GM23338 (cell line): ENCODE results near the gene ABCG8. TPM values are rescaled to one million over a fixed set of nuclear protein-coding genes. Genes with fewer than 3 reads are reported as not detected.

Source experiments
- ATAC-seq: fragments of 200-7000 bp; cut with Tn5 transposase; 3 replicates; pipeline ENCODE4 v1.9.1; 2020
- DNase-seq: peaks from one replicate; pipeline ENCODE4 v3.0.0-alpha.2; 2015; ENCODE audit warnings: low spot score
- H2AFZ ChIP-seq: fragments of 200-600 bp; sonication (generic); 2 replicates; pipeline ENCODE4 v1.8.0; 2016; ENCODE audit warnings: antibody characterized with exemption, mild to moderate bottlenecking, moderate library complexity
- H3F3A ChIP-seq: fragments of 200-600 bp; sonication (generic); replicated peaks from 2 replicates; pipeline ENCODE4 v1.8.0; 2017; ENCODE audit warnings: antibody characterized with exemption, mixed run types, low read depth
- H3K27ac ChIP-seq: fragments of 200-600 bp; sonication (generic); 2 replicates; pipeline ENCODE4 v1.6.1; 2016; ENCODE audit warnings: low read depth
- H3K27me3 ChIP-seq: fragments of 200-600 bp; sonication (generic); 2 replicates; pipeline ENCODE4 v1.8.0; 2016; ENCODE audit warnings: mild to moderate bottlenecking, mixed run types, moderate library complexity; ENCODE audit not compliant: insufficient read depth
- H3K36me3 ChIP-seq: fragments of 200-600 bp; sonication (generic); 2 replicates; pipeline ENCODE4 v1.8.0; 2016; ENCODE audit warnings: mild to moderate bottlenecking; ENCODE audit not compliant: insufficient read depth
- H3K4me1 ChIP-seq: fragments of 200-600 bp; sonication (generic); 2 replicates; pipeline ENCODE4 v1.8.0; 2016; ENCODE audit warnings: mild to moderate bottlenecking, moderate library complexity; ENCODE audit not compliant: insufficient read depth
- H3K4me2 ChIP-seq: fragments of 200-600 bp; sonication (generic); 2 replicates; pipeline ENCODE4 v1.7.1; 2017; ENCODE audit warnings: mixed run types
- H3K4me3 ChIP-seq: fragments of 200-600 bp; sonication (generic); 2 replicates; pipeline ENCODE4 v1.6.1; 2016; ENCODE audit warnings: mixed run types
- H3K79me2 ChIP-seq: fragments of 200-600 bp; sonication (generic); replicated peaks from 2 replicates; pipeline ENCODE4 v1.8.0; 2017; ENCODE audit warnings: mild to moderate bottlenecking; ENCODE audit not compliant: insufficient read depth
- H3K9me2 ChIP-seq: fragments of 200-600 bp; sonication (generic); 2 replicates; pipeline ENCODE4 v1.8.0; 2017; ENCODE audit not compliant: insufficient read depth
- H4K20me1 ChIP-seq: fragments of 200-600 bp; sonication (generic); replicated peaks from 2 replicates; pipeline ENCODE4 v1.8.0; 2017; ENCODE audit warnings: mild to moderate bottlenecking; ENCODE audit not compliant: insufficient read depth
- H3K27ac Mint-ChIP-seq: 2 replicates; pipeline ENCODE4 v1.8.0; 2020; ENCODE audit warnings: inconsistent platforms, mild to moderate bottlenecking, moderate library complexity, mixed read lengths
- H3K27me3 Mint-ChIP-seq: 3 replicates; pipeline ENCODE4 v1.8.0; 2022; ENCODE audit warnings: low read depth, mild to moderate bottlenecking, moderate library complexity, mixed read lengths, inconsistent platforms; ENCODE audit not compliant: insufficient read depth, poor library complexity
- H3K36me3 Mint-ChIP-seq: 3 replicates; pipeline ENCODE4 v1.8.0; 2021; ENCODE audit warnings: low read depth, mild to moderate bottlenecking, inconsistent platforms, moderate library complexity, mixed read lengths
- H3K4me1 Mint-ChIP-seq: 3 replicates; pipeline ENCODE4 v1.8.0; 2020; ENCODE audit warnings: mild to moderate bottlenecking, inconsistent platforms, mixed read lengths
- H3K4me3 Mint-ChIP-seq: 3 replicates; pipeline ENCODE4 v1.8.0; 2021; ENCODE audit warnings: moderate library complexity, mild to moderate bottlenecking, inconsistent platforms, mixed read lengths
- H3K9me3 Mint-ChIP-seq: 3 replicates; pipeline ENCODE4 v1.8.0; 2020; ENCODE audit warnings: moderate library complexity, mild to moderate bottlenecking, inconsistent platforms, mixed read lengths
- CREB1 ChIP-seq: fragments of 250-450 bp; sonication (Bioruptor Pico); IDR thresholded peaks from 2 replicates; pipeline ENCODE4 v1.5.0; 2020; ENCODE audit warnings: low read depth, mild to moderate bottlenecking, moderate library complexity
- CTCF ChIP-seq, 2 experiments: fragments of 200-600 bp in 1 of 2; sonication (generic) in 1 of 2; conservative IDR thresholded peaks; 2 replicates each; pipeline versions ENCODE4 v1.5.1 to v1.6.1; 2016 to 2017; ENCODE audit warnings: antibody characterized with exemption in 2 of 2, low read depth in 2 of 2, mild to moderate bottlenecking in 2 of 2, moderate library complexity in 1 of 2
- EZH2 ChIP-seq: fragments of 200-600 bp; sonication (generic); IDR thresholded peaks from one replicate; pipeline ENCODE4 v1.8.0; 2017; ENCODE audit warnings: antibody characterized with exemption, mild to moderate bottlenecking, low read depth; ENCODE audit not compliant: unreplicated experiment
- JUNB ChIP-seq: IDR thresholded peaks from one replicate; pipeline ENCODE4 v1.6.1; 2016; ENCODE audit warnings: antibody characterized with exemption; ENCODE audit not compliant: unreplicated experiment
- NANOG ChIP-seq: IDR thresholded peaks from 2 replicates; pipeline ENCODE4 v1.6.1; 2016; ENCODE audit warnings: antibody characterized with exemption, borderline replicate concordance
- STAT1 ChIP-seq: IDR thresholded peaks from one replicate; pipeline ENCODE4 v1.6.1; 2016; ENCODE audit warnings: antibody characterized with exemption; ENCODE audit not compliant: unreplicated experiment
- ZNF114 ChIP-seq: fragments of 250-450 bp; sonication (Bioruptor Pico); IDR thresholded peaks from 2 replicates; pipeline ENCODE4 v1.5.0; 2020; ENCODE audit warnings: mild to moderate bottlenecking, moderate library complexity
- ZNF462 ChIP-seq: fragments of 250-450 bp; sonication (Bioruptor Pico); IDR thresholded peaks from 2 replicates; pipeline ENCODE4 v1.5.0; 2020; ENCODE audit warnings: mild to moderate bottlenecking, moderate library complexity
- polyA plus RNA-seq: library from polyadenylated mRNA; unstranded; fragments of >200 nt; fragmentation: Nextera tagmentation; extraction: Ambion mirVana; gene quantifications from 2 replicates; pipeline ENCODE4 v1.2.1, GENCODE V29; 2016
- total RNA-seq: library from RNA; depleted of rRNA; stranded (reverse); fragments of >200 nt; shearing (Covaris generic); gene quantifications from 2 replicates; pipeline ENCODE4 v1.2.3, GENCODE V29; 2014

ABCG8 gene
- total and polyA plus RNA-seq, 2 experiments from 2014 or later, result 0.19 to 0.35 TPM

- Histone ChIP-seq H3K27me3 (no peaks in the 10 kb centered on the region), H3K4me3 (no peak overlapping the region), H3K4me1 (no peaks in the 10 kb centered on the region), H3K27ac (no peak overlapping the region), H3K36me3 (no peaks in the 10 kb centered on the region), H3K4me2 (no peak overlapping the region), H3K9me2 (no peaks in the 10 kb centered on the region), H3F3A (no peaks in the 10 kb centered on the region), H3K79me2 (no peaks in the 10 kb centered on the region), H2AFZ (no peak overlapping the region), H4K20me1 (no peaks in the 10 kb centered on the region)
- DNase-seq, result peak; percentile 50
- Mint-ChIP-seq H3K27ac (no peak overlapping the region), H3K9me3 (no peaks in the 10 kb centered on the region), H3K4me3 (no peak overlapping the region), H3K4me1 (no peaks in the 10 kb centered on the region), H3K36me3 (no peaks in the 10 kb centered on the region), H3K27me3 (no peaks in the 10 kb centered on the region)
- TF ChIP-seq CTCF (conservative IDR thresholded peaks at IDR 0.05; ENCODE audit: low read depth in 2 of 2) (peak; percentile 42 to 57), STAT1 (no peak), CREB1 (CRISPR knock-in tag) (no peak)
- ATAC-seq, result peak; percentile 74
Measured at GRCh38 chr2:43798300-43798699, 40.5 kb upstream of the ABCG8 start.

DNA sequence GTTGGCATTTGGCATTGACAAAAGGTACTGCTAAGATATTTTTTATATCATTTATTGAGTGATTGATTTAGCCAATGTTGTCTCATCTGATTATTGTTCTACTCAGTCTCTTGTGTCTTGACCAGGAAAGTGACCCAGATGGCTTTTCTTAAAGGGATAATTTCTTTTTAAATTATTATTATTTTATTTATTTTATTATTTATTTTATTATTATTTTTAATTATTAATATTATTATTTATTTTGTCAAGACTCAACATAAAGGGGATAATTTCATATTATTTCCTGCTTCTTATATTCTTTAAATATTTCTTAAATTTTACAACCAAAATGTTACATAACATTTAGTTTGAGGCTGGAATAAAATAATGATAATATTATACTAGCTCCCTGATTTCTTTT lies 37.9 kb upstream of the ABCG8 start:
- Mint-ChIP-seq H3K27ac (no peak overlapping the region), H3K27me3 (no peaks in the 10 kb centered on the region), H3K4me3 (no peak overlapping the region), H3K4me1 (no peaks in the 10 kb centered on the region), H3K36me3 (no peaks in the 10 kb centered on the region), H3K9me3 (no peaks in the 10 kb centered on the region)
- ATAC-seq (no peak), DNase-seq (no peak)
- no peak overlapping the region for H3K27ac ChIP-seq
- H2AFZ ChIP-seq, result no peak overlapping the region
- no peak overlapping the region for H3K4me2 ChIP-seq
- H3K79me2 ChIP-seq, result no peaks in the 10 kb centered on the region
- H3F3A ChIP-seq, result no peaks in the 10 kb centered on the region
- H3K9me2 ChIP-seq, result no peaks in the 10 kb centered on the region
- H3K27me3 ChIP-seq, result no peaks in the 10 kb centered on the region
- H3K36me3 ChIP-seq, result no peaks in the 10 kb centered on the region
- no peaks in the 10 kb centered on the region for H4K20me1 ChIP-seq
- no peak overlapping the region for H3K4me3 ChIP-seq
- H3K4me1 ChIP-seq, result no peaks in the 10 kb centered on the region
- no peak for TF ChIP-seq CREB1 (CRISPR knock-in tag)
- TF ChIP-seq NANOG, result no peak
- TF ChIP-seq STAT1, result no peak
- TF ChIP-seq ZNF114 (CRISPR knock-in tag), result no peak
- no peak for TF ChIP-seq EZH2
- no peak for TF ChIP-seq JUNB
- TF ChIP-seq CTCF (conservative IDR thresholded peaks at IDR 0.05; ENCODE audit: low read depth in 2 of 2), result no peak
- no peak for TF ChIP-seq ZNF462 (CRISPR knock-in tag)
